GM21723 (cell line): ENCODE measurements around the gene RASGRP1.
"Not testable (repeated sequence)": the region's sequence is repeated elsewhere in the genome, so short reads cannot be mapped to it uniquely, and the experiment has no call there.

Experiments used
- ATAC-seq: cut with Tn5 transposase; IDR thresholded peaks from one replicate; pipeline ENCODE4 v1.9.1; 2021; ENCODE audit warnings: mild to moderate bottlenecking, moderate library complexity; ENCODE audit not compliant: unreplicated experiment

RASGRP1 gene

DNA sequence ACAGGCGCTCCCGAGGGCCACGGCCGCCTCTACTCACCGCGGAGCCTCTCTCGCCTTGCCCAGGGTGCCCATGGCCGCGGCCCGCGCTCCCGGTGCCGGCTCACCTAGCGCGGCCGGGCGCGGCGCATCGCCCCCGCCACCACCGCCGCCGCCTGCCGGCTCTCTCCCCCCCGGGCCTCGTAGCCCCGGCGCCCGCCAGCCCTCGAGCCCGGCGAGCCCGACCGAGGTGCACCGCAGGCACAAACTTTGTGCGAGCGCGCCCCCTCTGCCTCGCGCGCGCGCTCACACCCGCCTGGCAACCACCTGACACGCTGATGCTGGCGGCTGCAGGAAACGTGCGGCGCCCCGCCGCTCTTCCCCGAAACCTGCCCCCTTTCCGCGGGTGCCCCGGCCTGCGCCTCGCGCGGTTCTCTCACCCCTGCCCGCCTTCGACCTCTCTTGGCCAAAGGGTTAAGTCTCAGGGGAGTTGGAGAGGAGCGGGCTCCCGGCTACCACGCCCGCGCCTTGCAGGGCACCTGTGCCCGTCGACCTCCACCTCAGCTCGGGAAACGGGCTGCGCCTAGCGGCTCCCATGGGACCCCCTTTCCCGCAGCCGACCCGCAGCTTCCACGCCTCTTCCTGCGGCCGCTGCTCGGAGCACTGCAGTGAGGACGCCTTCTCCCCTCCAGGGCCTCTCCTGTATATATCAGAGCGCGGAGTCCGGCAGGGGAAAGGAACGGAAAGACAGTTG is at the start of gene RASGRP1:
RASGRP1 (minus strand) TSS at position 258 of the 730 bp plus-strand sequence; CDS start at position 72, 186 bp downstream.
- ATAC-seq = peak; percentile 67

DNA sequence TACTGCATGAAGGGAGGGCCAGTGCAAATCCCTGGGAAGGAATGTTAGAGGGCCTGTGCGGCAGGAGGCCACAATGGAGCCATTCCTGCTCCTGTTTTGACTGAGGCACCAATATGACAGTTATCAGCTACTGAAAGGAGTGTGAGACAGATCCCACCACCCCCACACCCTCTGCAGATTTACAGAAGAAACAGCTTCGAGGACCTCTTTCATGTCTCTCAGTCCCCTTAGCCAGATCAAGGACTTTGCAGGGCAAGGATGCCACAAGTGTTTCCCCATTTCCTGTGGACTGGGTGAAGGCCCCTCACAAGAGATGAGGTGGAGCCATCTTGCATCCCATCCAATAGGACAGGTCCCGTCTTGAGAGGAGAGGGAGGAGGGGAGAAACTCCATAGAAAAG is 48.5 kb upstream of the RASGRP1 start:
- ATAC-seq = no peak

DNA sequence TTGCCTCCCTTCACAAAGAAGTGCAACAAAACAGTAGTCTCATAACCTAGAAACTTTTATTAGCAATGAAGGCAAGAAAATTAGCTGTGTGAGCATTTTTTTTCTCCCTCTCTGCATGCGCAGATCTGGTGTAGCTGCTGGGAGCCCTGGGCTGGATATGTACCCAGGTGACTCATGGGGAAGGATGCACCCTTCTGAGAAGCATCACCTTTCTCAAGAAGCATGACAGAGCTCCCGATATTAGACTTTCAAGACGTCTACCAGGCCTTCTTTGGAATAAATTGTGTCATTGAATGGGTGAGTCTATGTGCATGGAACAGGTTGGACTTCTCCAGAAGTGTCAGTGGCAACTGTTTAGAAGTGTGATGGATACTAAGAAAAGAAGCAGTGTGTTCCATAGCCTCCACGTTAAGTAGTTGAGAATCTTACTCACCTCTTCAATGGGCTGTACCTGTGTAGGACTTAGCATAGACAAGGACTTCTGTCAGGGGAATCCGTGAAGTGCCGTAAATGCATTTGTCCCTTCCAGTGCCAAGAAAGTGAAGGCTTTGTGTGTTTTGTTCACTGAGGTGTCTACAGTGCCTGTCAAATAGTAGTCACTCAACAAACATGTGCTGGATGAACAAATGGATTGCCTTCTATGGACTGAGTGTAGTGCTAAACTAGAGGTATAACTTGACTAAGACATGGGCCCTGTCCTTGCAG is 47.7 kb upstream of the RASGRP1 start:
- no peak for ATAC-seq

DNA sequence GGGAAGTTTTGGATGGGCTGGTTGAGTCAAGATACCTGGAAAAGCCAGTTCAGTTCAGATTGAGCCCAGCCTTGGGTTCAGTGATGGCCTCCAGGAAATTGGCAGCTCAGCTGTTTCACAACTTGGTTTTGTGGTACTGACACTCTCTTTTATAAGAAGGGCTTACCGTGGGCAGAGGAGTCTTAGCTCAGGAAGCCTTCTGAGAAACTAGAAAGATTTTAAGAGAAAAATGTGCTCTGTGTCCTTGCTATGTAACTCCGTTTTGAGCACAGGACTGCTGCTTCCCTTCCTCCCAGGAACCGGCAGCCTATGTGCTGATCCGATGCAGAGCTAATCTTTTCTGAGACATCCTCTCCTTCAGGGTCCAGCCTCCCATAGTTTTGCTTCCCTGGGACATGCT is 46.6 kb upstream of the RASGRP1 start:
- ATAC-seq = no peak

DNA sequence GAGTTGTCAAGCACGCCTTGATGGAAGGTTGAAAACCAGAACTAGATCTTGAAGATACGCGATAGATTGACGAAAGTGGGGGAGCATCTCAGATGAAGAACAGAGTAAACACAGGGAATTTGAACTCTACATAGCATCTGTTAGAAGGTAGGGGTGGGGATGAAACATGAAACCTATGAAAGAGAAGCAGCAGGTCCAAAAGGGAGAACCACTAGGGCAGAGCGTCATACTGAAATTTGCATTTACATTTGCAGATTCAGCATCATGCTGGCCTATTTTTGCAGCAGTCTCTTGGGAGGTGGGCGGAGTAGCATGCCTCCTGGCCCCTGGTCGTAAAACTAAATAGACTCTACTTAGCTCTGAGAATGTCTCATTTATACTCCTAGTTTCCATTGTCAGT is 46.1 kb upstream of the RASGRP1 start:
- ATAC-seq = no peak

DNA sequence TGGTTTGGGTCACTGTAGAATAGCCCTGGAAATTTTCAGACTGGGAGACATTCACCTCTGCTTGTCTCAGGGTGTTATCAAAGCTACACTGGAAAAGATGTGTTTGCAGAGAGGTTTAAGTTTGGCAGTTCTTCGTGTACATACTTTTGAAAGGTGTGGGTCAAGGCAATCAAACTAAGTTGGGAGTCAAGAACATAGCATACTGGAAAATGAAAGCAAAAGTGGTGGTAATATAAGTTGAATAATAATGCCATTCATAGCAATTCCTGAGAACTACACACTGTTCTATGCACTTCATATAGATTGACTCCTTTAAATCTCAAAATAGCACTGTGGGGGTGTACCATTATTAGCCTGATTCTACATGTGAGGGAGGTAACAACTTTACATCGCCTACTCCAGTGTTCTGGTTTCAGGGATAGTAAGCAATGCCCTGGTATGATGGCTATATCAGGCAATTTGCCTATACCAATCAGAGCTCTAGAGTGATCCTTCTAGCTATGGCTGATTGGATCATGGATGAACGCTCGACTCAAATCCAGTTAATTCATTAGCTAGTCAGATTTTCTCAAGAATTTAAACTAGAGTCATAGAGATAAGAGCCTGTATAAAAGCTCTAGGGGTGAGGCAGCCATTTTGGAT is 44.6 kb upstream of the RASGRP1 start:
- no peak for ATAC-seq

DNA sequence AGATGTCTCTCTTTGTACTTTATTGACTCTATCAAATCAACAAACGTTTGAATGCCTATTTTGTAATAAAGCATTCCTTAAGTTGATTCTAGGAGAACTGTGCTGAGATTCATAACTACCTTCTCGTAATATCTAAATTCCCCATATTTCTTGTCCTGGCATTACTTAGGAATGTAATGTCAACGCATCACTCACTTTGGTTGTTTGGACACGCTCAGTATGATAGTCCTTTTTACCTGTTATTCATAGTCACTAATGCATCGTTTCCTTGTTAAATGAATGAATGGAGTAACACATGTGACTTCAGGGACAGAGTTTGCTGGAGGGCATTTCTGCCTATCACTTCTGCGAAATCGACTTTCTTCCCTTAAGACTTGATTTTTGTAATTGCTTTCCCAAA is 44.1 kb upstream of the RASGRP1 start:
- no peak for ATAC-seq

DNA sequence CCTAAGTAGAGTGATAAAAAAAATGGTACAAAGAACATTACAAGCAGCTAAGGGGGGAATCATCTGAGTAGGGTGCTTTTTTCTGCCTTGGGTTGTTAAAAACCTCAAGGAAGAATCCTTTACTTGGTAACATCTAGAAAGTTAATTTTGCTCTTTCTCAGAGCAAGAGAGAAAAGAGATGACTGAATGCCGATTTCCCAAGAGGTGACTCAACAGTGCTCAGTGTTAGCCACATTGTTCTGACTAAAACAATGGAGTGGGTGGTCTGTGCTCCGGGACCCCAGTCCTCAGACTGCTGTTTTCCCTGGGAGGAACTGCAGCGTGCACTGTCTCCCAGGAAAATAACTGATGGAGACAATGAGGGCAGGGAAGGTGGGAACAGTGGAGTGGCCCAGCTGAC is 41.1 kb upstream of the RASGRP1 start:
- no peak for ATAC-seq

DNA sequence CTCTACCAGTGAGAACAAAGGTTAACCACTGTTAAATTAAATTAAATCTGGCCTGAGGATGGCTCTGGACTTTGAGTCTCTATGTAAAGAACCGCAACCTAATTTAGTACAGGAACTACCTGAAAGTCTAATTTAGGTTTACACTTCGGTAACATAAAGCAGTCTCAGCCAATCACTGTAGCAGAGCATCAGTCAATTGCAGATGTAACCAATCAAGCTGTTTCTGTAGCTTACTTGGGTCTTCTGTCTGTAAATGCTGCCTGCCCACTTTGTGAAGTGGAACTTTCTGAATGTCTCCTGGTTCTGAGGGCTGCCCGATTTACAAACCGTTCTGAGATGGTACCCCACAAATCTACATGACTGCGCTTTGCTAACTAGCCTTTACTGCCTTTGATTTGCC is 39.1 kb upstream of the RASGRP1 start:
- no peak for ATAC-seq

DNA sequence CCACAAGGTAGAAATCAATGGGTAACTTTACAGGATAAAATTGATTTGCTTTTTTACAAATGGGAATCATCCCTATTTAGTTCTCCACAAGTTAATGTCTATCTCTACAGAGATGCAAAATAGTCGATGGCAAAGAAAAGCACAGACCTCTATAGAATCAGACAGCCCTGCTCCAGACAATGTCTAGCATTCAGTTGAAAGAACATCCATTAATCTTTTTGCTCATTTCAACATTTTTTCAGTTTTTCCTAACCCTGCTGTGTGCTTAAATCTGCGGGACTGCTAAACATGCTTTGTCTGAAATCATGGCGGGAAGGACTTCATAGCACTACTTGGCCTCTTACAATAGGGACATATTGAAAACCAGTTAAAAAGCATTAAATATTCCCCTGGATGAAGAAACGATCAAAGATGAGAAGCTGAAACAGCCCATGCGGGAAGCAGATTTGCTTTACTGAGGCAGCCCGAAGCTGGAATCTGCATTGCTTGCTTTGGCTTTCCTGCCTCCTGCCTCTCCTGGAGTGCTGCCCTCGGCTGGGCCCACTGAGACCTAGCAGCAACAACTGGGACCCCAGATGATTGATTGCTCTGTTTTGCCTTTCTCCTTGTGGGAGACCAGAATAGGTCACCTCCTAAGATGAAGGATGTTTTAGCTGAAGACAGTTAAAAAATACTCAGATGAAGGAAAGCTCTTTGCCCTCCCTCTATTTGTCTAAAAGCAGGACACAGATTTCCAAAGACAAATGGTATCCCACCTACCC is 38.5 kb upstream of the RASGRP1 start:
- no peak for ATAC-seq

DNA sequence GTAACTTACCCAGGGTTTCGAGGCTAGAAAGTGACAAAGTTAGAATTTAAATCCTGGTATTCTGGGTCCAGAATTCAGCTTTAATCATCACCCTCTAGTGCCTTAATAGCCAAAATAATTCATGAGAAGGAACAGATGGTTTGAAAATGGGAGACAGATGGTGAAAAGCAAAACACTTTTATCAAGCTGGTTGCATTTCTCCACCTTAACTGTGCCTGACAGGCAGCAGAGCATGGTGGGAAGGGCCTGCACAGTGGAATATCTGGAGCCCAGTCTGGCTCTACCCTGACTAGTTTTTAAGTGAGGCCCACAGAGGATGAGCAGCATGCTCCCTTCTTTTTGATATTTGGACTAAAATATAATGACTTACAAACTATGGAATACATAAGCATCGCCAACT is 35.6 kb upstream of the RASGRP1 start:
- no peak for ATAC-seq

DNA sequence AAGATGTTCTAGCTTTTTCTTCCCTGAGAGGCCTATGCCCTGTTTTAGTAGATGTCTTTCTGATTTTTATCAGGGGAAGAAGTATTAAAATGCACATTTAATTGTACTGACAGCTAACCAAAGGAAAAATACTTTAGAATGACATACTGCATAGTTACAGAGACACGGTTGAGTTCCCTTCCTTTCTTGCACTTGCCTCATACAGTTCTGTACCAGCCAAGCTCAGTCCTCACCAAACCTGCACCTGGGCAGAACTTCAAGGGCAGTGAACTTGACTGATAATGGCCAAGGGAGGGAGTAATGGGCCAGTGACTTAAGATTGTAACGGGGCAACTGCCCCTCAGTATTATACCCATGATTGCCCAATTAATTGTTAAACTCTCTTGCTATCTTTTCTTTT is 34.1 kb upstream of the RASGRP1 start:
- ATAC-seq = no peak

DNA sequence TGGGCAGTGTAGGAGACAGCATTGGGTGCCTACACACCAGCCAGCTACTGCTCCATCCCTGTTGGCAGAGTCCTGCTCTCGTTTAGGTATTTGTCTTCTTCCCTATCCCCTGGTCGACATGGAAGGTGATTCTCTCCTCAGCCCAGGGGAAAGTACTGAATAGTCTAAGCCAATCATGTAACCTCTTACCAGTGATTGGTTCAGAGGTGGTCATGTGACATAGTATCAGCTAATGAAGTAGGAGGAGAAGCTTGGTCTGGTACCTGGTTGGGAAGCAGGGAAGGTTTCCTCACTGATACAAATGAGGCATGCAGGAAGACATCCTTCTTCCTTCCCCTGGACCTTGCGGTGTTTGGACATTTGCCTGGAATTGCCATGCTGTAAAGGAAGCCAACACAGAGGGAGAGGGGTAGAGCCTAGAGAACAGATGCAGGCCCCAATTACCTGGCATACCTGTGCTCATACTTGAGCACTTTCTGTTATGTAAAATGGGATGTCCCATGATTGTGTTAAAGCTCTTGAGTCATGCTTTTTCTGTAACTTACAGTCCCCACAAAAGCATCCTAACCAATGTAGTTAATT is 32.7 kb upstream of the RASGRP1 start:
- no peak for ATAC-seq

DNA sequence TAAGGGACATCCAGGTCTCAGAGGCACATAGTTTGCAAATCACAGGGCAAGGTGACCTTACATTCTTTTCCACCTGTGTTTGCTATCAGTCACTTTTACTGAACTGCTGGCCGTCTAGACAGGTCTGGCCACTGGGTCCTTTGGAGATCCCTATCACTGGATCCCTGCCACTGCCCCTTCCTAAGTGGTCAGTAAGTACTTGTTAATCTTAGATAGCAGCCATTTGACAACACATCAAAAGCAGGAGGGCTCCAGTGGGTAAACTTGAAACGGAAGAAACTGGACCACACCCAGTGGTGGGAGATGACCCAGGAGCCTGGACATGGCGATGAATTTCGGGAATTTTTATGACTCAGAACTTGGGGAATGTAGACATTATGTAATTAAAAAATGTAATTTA is 28.9 kb upstream of the RASGRP1 start:
- no peak for ATAC-seq

DNA sequence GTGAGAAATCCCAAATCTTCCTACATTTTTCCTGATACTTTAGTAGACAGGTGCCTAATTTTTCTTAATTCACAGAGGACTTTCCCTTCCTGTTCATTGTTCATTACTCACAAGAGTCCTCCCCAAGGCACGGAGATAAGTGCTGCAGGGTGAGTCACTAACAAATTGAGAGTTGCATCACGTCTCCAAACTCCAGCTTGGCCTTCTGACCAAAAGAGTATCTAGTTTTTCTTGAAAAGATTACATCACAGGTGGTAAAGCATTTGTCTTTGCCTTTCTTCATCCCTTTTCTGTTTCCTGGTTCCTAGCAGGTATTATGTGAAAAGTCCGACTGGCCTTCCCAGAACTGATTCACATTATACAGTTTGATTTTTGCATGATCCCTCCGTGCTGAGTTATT is 24.9 kb upstream of the RASGRP1 start:
- no peak for ATAC-seq

DNA sequence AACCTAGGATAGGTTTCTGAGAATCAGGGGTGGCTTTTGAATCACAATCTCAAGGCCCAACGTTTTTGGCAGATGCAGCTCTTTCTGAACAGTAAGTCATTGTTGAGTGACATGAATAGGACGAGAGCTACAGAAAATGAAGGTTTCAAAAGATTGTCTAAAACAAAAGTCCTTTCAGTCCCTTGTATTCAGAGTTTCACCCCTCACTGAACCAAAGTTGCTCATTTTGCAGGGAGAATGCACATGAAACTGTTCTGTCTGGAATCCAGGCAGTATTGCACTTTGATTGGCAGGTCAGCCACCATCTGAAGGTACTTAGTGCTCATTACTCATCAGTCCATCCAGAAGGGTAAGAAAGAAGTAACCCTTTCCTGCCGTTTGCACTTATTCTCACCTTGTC is 24.1 kb upstream of the RASGRP1 start:
- no peak for ATAC-seq

DNA sequence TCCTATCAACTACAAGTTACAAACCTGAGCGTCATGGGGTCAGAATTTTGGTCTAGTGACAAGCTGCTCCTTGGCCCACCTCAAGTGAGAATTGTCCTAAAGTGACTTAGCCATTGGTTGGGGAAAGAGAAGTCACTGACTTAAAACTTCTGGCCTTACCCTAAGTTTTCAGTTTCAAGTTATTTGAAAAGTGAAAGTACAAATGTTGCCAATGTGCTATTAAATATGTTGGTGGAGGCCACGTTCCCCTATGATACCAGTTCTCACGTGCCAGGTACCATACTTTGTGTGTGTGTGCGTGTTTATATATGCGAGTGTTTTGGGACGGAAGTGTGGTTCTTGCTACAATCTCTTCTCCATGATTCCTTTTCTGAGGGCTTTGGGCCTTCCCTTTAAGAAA is 22.6 kb upstream of the RASGRP1 start:
- ATAC-seq = no peak

DNA sequence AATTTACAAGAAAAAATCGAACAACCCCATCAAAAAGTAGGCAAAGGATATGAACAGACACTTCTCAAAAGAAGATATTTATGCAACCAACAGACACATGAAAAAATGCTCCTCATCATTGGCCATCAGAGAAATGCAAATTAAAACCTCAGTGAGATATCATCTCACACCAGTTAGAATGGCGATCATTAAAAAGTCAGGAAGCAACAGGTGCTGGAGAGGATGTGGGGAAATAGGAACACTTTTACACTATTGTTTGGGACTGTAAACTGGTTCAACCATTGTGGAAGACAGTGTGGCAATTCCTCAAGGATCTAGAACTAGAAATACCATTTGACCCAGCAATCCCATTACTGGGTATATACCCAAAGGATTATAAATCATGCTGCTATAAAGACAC is 21.4 kb upstream of the RASGRP1 start:
- not testable (repeated sequence) for ATAC-seq

DNA sequence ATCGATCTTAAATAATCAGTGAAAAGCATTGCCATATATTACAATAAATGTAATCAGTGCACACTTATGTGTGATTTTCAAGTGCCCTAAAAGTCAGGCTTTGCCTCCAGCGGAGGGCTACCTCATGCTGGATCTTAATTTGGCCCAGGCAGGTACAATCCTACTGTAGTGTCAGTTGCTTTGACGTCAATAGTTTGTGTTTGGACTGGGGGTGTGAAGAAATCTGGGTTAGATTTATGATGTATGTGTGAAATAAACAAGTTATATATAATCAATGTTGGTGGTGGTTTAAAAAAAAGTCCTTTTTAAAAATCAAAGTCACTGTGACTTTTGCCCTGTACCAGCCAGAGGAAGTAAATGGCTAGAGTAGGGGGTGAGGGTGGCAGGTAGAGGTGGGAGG is 14.0 kb upstream of the RASGRP1 start:
- no peak for ATAC-seq

DNA sequence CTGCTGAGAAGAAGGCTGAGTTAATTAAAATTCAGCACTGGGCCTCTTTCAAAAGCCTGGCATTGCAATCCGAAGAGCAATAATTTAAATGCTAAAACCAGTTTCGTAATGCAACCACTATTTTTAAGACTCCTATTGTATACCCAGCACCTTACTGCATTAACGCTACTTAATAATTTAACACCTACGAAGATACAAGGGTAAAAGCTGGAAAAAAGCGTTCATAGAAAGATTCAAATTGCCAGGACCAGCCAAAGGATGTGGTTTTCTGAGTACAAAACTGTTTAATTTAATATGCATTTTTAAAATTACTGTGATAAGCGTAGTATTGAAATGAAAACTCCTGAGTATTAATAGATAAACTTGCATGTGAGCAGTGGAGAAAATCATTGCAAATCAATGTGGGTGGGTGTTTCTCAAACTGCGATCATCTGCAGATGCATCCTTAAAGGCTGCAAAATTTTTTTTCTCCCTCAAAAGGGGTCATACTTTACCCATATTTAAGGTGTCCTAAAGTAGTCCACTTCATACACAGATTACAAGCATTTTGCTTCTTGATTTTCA is 12.9 kb upstream of the RASGRP1 start:
- no peak for ATAC-seq

DNA sequence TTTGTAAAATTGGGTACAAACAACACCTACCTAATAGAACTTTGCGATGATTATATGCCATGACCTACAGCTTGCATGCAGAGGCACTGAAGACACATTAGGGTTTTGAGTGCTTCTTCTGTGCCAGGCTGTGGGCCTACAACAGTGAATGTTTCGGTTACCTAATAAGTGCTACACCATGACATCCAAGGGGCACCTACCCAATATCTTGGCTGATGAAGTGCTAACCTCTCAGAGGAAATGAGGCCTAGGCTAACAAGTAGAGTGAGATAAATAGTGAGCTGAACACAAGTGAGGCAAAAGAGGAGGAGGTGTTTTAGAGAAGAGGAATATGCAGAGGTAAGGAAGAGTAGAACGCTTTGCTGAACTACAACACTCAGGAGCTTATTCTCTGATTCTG is 12.2 kb upstream of the RASGRP1 start:
- ATAC-seq = no peak
